ENCODE data around the gene PGA5.
"Not testable (repeated sequence)": the region's sequence is repeated elsewhere in the genome, so short reads cannot be mapped to it uniquely, and the experiment has no call there.

Gene PGA5

GRCh38 chr11:61226457-61227137 lies 14.4 kb upstream of the PGA5 start:
- not testable (repeated sequence) for DNase-seq (ENCODE audit: low read depth)

- not testable (repeated sequence) for DNase-seq (ENCODE audit: low read depth)
Measured at GRCh38 chr11:61229458-61229857, 11.5 kb upstream of the PGA5 start.

- not testable (repeated sequence) for DNase-seq (ENCODE audit: low read depth)
Measured at GRCh38 chr11:61231033-61231432, 9.9 kb upstream of the PGA5 start.

- DNase-seq (ENCODE audit: low read depth), result not testable (repeated sequence)
Measured at GRCh38 chr11:61231585-61231984, 9.4 kb upstream of the PGA5 start.

GRCh38 chr11:61232548-61233145 lies 8.3 kb upstream of the PGA5 start:
- not testable (repeated sequence) for DNase-seq (ENCODE audit: low read depth)

- DNase-seq (ENCODE audit: low read depth), result not testable (repeated sequence)
Measured at GRCh38 chr11:61237130-61237529, 3.8 kb upstream of the PGA5 start.

- not testable (repeated sequence) for DNase-seq (ENCODE audit: low read depth)
Measured at GRCh38 chr11:61240288-61240687, 687 bp upstream of the PGA5 start.

GRCh38 chr11:61241526-61241925 lies 551 bp downstream of the PGA5 start:
- DNase-seq (ENCODE audit: low read depth), result not testable (repeated sequence)

GRCh38 chr11:61245284-61245964 lies 4.4 kb downstream of the PGA5 start:
- DNase-seq (ENCODE audit: low read depth), result not testable (repeated sequence)

GRCh38 chr11:61248071-61248470 lies 7.1 kb downstream of the PGA5 start:
- not testable (repeated sequence) for DNase-seq (ENCODE audit: low read depth)

GRCh38 chr11:61249201-61249600 lies 8.2 kb downstream of the PGA5 start:
- DNase-seq (ENCODE audit: low read depth), result not testable (repeated sequence)

GRCh38 chr11:61250796-61251765 lies 10.1 kb downstream of the PGA5 start:
- DNase-seq (ENCODE audit: low read depth), result not testable (repeated sequence)

GRCh38 chr11:61252332-61252731 lies 11.4 kb downstream of the PGA5 start:
- not testable (repeated sequence) for DNase-seq (ENCODE audit: low read depth)

- DNase-seq (ENCODE audit: low read depth), result peak; percentile 36
Measured at GRCh38 chr11:61254403-61255025, 13.5 kb downstream of the PGA5 start.

- no peak for DNase-seq (ENCODE audit: low read depth)
Measured at GRCh38 chr11:61256710-61257482, 15.9 kb downstream of the PGA5 start.

- DNase-seq (ENCODE audit: low read depth), result no peak
Measured at GRCh38 chr11:61258546-61258945, 17.6 kb downstream of the PGA5 start.

GRCh38 chr11:61259363-61259762 lies 18.4 kb downstream of the PGA5 start:
- DNase-seq (ENCODE audit: low read depth), result no peak

- DNase-seq (ENCODE audit: low read depth), result no peak
Measured at GRCh38 chr11:61264371-61264770, 23.4 kb downstream of the PGA5 start.

- DNase-seq (ENCODE audit: low read depth), result no peak
Measured at GRCh38 chr11:61264795-61265194, 23.8 kb downstream of the PGA5 start.

- DNase-seq (ENCODE audit: low read depth), result no peak
Measured at GRCh38 chr11:61265357-61265756, 24.4 kb downstream of the PGA5 start.

- DNase-seq (ENCODE audit: low read depth), result no peak
Measured at GRCh38 chr11:61266602-61267001, 25.6 kb downstream of the PGA5 start.

All from stimulated activated CD8-positive, alpha-beta memory T cell treated with anti-CD3 and anti-CD28 coated beads, Interleukin-15, amount 100 ng/mL, for 1 hour (primary cell).